Measurements from ENCODE around the gene CLASP2.

Gene CLASP2

DNA sequence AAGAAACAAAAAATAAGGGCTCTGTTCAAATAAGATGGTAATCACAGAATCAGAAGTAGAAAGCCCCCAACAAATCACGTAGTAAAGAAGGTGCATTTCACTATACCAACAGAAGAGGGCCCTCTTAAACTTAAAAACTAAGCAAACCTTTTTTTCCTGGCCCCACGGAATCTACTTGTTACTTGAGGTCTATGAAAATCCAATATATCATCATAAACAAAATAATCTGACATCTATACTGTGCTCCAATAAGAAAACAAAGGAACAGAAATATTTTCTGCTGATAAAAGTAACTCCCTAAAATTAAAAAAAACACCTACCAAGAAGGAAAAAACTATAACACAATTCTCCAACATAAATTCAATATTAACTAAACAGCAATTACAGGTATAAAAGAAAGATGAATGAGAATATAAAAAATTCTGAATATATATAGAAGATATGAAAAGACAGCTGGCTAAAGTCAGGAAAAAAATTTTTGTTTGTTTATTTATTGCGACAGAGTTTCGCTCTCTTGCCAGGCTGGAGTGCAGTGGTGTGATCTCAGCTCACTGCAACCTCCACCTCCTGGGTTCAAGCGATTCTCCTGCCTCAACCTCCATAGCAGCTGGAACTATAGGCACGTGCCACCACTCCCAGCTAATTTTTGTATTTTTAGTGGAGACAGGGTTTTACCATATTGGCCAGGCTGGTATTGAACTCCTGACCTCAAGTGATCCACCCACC lies 81.8 kb downstream of the CLASP2 start:
- DNase-seq (ENCODE audit: low read depth in 2 of 2): no peak

DNA sequence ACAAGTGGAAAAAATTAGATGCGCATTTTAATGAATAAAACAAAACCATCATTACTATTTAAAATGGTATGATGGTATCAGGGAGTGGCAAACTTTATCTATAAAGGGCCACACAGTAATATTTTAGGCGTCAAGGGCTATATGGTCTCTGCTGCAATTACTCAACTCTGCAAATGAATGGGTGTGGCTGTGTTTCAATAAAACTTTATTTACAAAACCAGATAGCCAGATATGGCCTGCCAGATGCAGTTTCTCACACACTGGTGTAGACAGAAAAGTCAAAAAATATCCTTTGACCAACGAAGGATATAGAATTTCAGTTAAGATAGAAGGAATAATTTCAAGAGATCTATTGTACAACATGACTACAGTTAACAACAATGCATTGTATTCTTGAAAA lies 83.8 kb downstream of the CLASP2 start:
- no peak for DNase-seq (ENCODE audit: low read depth in 2 of 2)

DNA sequence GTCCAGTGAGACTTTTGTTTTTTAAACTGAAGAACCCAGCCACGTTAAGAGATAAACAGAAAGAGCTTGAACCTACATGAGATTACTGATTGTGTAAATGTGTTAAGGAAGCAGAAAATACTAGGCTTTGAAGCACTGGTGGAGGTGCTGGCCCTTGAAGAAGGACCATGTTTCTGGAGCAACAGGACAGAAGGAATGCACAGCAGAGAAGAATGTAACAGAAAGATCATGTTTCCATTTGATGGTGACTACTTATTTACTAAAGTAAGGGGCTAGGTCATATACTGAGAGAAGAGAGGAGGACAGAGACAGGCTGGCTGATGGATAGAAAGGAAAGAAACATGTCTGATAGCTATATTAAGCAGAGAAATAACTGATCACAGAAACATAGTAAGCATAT lies 88.8 kb downstream of the CLASP2 start:
- no peak for DNase-seq (ENCODE audit: low read depth in 2 of 2)

DNA sequence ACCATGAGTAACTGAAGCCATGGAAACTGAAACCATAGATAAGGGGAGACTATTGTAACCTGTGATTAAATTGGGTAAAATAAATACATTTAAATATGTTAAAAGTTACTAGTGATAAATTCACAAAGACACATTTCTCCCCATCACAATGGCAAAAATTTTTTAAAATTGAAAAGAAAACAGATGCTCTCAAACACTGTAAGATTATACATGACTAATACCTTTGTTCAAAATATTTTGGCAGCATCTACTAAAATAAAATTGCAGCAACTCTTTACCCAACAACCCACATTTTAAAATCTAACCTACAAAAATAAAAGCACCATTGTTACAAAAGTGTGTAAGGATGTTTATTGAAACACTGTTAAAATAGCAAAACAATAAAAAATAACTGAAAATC lies 93.3 kb downstream of the CLASP2 start:
- DNase-seq (ENCODE audit: low read depth in 2 of 2): no peak

DNA sequence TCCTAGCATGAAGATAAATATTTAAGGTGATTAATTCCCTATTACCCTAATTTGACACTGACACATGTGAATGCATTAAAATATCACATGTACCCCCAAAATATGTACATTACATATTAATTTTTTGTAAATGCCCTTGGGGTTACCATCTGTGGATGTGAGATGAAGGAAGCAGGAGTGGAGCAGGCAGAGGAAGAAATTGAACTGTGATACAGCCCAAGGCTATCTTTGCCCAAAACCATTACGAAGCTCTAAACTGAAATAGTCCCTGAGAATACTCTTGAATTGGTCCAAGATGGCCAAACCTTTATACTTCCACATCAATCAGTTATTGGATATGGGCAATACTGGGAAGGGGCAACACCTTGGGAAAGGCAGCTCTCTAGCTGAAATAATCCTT lies 105.0 kb downstream of the CLASP2 start:
- DNase-seq (ENCODE audit: low read depth in 2 of 2): no peak

DNA sequence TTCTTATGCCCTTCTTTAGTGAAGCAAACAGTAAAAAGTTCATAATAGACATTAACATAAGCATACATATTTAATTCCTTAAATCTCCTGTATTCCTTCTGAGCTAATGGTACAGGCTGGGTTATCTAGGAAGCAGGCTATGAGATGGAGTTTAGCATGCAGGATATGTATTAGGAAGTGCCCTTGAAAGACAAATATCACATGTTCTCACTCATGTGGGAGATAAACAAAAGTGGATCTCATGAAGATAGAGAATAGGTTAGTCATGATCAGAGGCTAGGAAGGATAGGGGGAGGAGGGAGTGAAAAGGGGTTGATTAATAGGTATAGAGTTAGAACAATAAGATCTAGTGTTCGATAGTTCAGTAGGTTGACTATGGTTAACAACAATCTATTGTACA lies 105.4 kb downstream of the CLASP2 start:
- DNase-seq (ENCODE audit: low read depth in 2 of 2): no peak

DNA sequence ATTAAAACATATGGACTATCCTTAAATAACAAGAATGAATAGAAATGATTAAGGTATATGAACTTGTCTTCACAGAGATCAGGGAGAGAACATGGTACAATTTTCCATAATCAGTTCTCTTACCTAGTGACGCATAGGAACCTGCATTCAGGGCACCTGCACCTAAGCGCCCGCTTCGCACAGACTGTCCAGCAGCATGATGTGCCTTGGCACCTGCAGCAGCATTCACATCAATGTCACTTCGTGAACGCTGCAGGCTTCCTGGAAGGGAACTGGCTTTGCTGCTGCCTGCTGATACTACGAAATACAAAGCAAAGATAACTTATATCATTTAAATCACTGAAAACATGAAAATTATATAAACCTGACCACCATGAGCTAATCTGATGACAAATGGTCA lies 115.2 kb downstream of the CLASP2 start:
- no peak for DNase-seq (ENCODE audit: low read depth in 2 of 2)

DNA sequence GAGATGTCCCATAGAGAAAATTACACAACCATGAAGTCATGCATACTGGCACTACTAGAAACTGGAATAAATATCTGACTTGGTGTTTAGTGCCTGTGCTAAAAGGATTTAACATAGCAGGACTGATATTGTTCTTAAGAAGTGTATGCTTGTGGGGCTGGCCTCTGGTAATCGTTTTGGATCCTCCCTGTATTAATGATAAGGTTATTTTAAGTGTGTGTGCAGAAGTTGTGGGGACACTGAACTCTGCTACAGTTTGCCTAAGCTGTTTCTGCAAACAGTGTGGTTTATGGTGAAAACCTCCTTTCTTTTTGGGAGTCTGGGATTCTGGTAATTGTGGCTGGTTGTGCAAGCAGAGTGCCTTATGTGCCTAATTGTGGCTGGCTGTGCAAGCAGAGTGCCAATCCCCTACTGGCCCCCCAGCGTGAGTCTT lies 120.8 kb downstream of the CLASP2 start:
- DNase-seq (ENCODE audit: low read depth in 2 of 2): no peak

DNA sequence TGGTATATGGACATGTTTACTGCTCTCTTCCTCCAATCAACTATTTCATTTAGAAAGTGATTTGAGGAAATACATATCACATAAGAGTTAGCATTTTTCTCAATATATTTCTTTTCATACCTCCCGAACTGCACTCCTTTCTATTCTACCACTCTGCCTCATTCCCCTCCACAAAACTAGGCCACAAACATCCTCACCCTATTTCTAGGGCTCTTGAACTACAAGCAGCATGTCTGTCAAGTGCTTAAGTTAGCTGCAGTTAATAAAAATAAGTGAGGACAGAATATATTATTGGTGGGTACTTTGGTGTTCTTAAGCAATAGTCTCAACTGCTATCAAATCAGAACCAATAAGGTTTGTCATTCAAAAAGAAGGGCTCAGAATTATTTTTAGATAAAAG lies 125.1 kb downstream of the CLASP2 start:
- no peak for DNase-seq (ENCODE audit: low read depth in 2 of 2)

DNA sequence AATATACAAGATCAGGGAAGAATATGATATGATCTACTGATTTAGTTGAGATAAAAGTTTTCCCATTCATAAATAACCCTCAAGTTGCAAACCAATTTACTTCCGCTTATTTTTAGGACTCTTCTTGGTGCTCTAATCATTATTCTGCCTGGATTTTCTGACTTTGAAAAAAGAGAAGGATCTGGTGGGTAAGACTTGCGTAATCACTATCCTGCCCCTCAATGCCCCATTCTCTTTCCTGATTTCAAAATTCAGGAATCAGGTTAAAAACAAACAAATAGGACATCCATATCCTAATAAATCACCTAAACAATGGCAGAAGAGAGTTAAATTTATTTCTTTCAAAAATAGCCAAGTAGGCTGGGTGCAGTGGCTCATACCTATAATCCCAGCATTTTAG lies 127.5 kb downstream of the CLASP2 start:
- DNase-seq (ENCODE audit: low read depth in 2 of 2): no peak

DNA sequence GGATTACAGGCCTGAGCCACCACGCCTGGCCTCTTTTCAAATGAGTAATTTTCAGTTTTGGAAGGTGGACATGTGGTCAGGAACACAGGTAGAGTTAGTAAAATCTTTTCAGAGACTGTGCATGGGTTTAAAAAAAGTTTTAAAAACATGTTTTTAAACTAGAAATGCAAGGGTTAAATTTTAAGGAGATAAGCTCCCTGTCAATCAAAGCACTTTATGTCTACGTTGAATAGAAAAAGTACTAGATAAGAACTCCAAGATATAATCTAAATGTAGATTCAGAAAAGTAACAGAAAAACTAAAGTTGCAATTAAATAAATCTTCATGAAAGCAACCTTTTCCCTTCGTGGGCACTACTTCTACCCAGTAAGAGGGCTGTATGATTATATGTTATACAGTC lies 131.7 kb downstream of the CLASP2 start:
- no peak for DNase-seq (ENCODE audit: low read depth in 2 of 2)

DNA sequence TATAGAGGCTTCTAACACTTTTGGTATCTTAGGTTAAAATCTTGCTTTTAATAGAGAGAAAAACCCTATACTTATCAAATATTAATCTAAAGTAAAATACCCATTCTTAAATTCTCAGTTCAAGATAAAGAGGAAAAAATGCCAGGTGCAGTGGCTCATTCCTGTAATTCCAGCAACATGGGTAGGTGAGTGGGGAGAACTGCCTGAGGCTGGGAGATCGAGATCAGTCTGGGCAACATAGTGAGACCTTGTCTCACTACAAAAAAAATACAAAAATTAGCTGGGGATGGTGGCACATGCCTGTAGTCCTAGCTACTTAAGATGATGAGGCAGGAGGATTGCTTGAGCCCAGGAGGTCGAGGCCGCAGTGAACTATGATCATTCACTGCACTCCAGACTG lies 135.8 kb downstream of the CLASP2 start:
- DNase-seq (ENCODE audit: low read depth in 2 of 2): no peak

DNA sequence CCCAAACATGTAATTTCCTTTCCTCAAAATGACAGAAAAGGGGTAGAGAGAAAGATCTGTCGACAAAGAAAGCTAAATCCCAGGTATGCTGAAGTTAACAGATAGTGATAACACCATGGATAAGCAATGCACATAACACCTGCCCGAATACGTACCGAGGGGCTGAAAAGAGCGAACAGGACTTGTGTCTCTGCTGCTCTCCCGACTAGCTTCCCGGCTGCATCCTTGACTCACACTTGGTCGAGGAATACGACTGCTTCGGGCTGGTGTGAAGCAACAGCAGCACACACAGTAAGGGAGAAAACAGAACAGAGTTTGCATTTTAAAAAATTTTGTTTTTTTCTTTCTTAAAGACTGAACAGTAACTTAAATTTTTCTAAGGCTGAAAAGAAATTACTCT lies 136.4 kb downstream of the CLASP2 start:
- no peak for DNase-seq (ENCODE audit: low read depth in 2 of 2)

DNA sequence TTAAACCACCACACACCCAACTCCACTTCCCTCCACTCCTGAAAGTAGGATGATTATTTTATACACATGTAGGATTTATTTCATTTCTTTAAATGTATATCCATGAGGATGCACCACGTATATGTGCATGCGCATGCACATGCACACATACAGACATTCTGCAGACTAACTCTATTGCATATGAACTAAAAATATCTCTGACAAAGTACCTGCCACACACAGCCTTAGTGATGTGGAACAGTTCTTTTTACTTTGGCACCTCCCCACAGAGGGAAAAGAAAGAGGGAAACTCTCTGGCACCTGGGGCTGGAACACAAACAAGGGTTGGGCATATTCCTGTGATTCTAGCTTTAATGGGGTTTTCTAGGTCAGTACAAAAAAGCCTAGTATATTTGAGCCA lies 138.2 kb downstream of the CLASP2 start:
- no peak for DNase-seq (ENCODE audit: low read depth in 2 of 2)

DNA sequence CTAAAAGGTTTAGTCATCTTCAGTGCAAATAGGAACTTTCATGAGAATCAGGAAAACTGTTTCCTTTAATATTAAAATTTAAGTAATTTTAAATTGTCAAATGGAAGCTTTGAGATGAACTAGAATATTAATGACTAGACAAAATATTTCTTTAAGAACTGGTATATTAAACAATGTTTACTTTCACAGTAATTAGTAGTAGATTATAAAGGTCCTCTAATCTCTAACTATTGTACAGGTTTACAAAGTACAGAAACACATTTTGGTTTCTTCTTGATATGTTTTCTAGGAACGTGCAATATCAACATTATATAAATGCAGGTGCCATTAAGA lies 138.9 kb downstream of the CLASP2 start:
- DNase-seq (ENCODE audit: low read depth in 2 of 2): no peak

DNA sequence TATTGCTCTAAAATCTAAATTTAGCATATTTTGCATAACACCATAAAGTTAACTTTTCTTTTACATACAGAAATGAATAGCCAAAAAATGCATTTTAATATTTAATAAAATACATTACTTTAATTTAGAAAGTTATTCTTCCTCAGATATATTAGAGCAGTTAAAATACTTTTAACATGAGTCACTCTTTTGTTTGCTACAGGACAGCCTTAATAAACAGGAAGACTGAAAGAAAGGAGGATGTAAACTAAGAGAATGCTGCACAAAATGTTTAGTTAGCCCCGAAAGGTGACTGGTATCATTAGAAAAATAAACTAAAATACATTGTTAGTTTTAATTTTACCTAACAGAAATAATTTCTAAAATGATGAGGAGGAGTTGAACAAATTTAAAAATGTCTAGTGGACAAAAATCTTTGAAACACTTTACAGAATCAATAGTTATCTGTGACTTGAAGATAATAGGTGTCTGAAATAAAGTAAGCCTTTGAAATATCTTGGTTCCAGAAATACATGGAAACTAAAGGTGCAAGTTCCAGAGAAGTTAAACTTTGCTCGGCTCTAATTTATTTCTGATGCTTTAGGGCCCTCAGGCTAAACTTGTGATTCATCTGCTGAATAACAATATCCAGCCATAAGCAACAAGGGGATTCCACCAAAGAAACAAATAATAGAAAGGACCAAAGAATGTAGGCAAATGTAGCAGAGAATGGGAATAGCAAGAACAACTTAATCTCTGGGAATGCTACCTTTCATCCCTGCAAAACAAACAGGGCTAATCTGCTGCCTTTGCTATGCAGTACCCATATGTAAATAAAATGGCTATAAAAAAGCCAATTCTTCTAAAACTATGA lies 139.5 kb downstream of the CLASP2 start:
- DNase-seq (ENCODE audit: low read depth in 2 of 2): no peak

DNA sequence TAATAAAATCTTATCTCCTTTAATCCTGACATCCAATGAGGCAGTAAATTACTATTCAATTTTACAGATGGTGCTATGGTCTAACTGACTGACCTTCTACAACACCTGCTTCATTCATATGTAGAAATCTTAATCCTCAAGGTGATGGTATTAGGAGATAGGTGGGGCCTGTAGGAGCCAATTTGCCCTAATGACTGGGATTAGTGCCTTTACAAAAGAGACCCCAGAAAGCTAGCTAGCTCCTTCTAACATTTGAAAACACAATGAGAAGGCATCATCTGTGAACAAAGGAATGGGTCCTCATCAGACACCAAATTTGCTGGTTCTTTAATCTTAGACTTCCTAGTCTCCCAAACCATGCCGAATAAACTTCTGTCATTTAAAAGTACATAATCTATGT lies 140.5 kb downstream of the CLASP2 start:
- DNase-seq (ENCODE audit: low read depth in 2 of 2): no peak

DNA sequence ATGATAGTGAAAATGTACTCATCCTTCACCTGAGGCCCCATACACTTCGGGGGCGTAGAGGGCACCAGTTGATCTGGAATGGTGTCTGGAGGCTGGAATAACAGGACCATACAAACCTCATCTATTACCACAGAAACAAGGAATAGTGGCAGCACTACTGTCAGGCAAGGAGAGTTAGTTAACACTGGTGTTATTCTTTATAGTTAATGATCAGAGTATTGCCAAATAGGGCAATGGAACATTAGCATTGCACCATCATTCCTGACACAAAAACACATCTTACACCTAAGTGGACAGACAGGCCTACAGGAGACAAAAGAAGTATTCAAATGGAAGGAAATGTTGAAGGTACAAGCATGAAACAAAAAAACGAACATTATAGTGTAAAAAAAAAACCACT lies 140.9 kb downstream of the CLASP2 start:
- no peak for DNase-seq (ENCODE audit: low read depth in 2 of 2)

DNA sequence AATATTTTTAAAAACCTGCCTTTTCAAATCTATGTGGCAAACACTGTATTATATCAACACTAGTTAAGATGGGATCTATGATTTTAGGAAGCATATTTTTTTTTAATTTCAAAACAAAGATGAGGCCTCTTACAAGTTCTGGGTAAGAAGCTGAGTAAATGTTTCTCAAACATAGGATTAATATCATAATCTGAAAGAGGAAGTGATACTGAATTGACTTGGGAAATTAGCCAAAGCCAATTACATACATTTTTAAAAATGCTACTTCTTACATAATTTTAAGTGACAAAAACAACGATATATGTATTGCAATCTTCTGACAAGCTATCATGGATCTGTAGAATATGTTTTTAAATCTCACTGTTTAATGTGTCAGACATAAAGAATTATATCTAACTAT lies 142.7 kb downstream of the CLASP2 start:
- no peak for DNase-seq (ENCODE audit: low read depth in 2 of 2)

DNA sequence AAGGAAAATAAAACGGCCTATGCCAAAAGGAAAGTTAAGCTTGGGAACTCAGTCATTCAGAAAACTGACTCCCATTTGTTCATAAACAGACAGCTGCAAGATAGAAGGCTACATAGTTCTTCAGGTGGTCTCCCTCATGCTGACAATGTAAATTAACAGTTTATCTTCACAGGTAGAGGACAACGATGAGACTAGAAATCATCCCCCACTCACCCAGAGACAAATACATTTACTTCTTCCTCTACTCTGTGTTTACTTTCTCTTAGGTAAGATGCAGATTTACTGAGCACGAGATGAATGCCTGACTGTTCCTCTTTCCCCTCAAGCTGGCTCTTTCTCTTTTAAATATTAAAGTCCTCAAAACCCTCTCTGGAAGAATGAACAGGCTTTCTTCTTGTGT lies 160.2 kb downstream of the CLASP2 start:
- DNase-seq (ENCODE audit: low read depth in 2 of 2): no peak

DNA sequence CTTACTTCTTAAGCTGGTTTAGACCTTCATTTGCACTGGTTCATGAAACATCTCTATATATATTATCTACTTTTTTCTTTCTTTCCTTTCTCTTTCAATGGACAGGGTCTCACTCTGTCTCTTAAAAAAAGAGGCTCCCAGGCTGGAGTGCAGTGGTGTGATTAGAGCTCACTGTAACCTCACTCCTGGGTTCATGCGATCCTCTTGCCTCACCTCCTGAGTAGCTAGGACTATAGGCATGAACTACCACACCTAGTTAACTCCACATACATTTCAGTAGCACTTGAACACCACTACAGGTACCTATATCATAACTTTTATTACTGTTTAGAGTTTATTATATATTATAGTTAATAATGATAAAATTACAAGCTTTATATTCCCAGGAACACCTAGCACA lies 160.8 kb downstream of the CLASP2 start:
- no peak for DNase-seq (ENCODE audit: low read depth in 2 of 2)

DNA sequence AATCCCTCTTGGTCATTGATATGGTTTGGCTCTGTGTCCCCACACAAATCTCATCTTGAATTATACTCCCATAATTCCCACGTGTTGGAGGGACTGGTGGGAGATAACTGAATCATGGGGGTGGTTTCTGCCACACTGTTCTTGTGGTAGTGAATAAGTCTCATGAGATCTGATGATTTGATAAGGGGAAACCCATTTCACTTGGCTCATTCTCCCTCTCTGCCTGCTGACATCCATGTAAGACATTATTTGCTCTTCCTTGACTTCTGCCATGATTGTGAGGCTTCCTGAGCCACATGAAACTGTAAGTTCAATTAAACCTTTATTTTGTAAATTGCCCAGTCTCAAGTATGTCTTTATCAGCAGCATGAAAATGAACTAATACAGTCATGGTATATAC lies 171.0 kb downstream of the CLASP2 start:
- no peak for DNase-seq (ENCODE audit: low read depth in 2 of 2)

DNA sequence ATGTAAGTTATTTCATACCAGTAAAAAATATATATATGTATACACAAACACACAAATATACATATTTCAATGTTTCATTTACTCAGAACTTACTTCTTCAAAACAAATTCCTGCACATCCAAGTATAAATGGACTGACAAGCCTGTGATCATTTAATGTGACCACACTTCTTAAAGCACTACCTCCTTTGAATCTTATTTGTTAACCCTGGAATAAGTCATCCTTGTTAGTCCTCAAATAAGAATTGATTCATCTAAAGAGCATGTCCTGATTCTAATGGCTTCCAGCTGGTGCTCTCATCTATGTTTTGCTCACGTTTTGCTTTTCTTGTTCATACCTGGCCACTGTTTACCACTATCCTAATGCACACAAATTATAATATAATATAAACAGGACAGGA lies 173.9 kb downstream of the CLASP2 start:
- no peak for DNase-seq (ENCODE audit: low read depth in 2 of 2)

DNA sequence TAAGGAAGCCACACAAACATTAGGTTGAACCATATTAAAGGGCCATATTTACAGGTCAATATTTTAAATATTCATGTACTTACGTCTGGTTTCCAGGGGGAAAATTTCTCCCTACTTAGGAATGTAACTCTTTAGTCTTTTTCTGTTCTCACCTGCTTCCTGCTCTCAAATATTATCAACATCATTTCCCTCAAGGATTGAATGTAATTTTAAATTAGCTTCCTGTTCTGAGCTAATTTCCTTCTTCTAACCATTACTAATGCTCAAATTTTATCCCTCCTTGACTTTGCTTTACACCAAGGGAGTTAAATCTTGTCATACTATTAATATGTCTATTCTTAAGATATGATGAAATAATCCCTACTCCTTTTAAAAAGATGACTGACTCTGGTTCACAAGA lies 174.5 kb downstream of the CLASP2 start:
- DNase-seq (ENCODE audit: low read depth in 2 of 2): no peak
